H9 (cell line): ENCODE results near the gene MAP3K21. TPM values are rescaled to one million over a fixed set of nuclear protein-coding genes. Genes with fewer than 3 reads are reported as not detected.

ENCODE experiments used
- DNase-seq: peaks from one replicate; pipeline ENCODE4 v3.0.0-alpha.2; 2017
- H2AFZ ChIP-seq: one replicate; pipeline ENCODE4 v1.6.1; 2013; ENCODE audit warnings: mild to moderate bottlenecking, low read length, control low read depth, moderate library complexity
- H2AK5ac ChIP-seq: 2 replicates; pipeline ENCODE4 v1.6.1; 2013; ENCODE audit warnings: low read length, control low read depth, mixed read lengths; ENCODE audit not compliant: insufficient read length
- H2BK120ac ChIP-seq: one replicate; pipeline ENCODE4 v1.6.1; 2013; ENCODE audit warnings: low read depth, mild to moderate bottlenecking, low read length, control low read depth, inconsistent platforms; ENCODE audit not compliant: poor library complexity, severe bottlenecking
- H2BK12ac ChIP-seq: 2 replicates; pipeline ENCODE4 v1.6.1; 2013; ENCODE audit warnings: low read length, control low read depth, mixed read lengths, low read depth; ENCODE audit not compliant: insufficient read length
- H2BK15ac ChIP-seq: 2 replicates; pipeline ENCODE4 v1.6.1; 2013; ENCODE audit warnings: low read depth, low read length, control low read depth
- H2BK20ac ChIP-seq: one replicate; pipeline ENCODE4 v1.6.1; 2013; ENCODE audit warnings: low read depth, mild to moderate bottlenecking, low read length, control low read depth, inconsistent platforms; ENCODE audit not compliant: poor library complexity, severe bottlenecking
- H2BK5ac ChIP-seq: 2 replicates; pipeline ENCODE4 v1.6.1; 2013; ENCODE audit warnings: low read length, control low read depth, mixed read lengths; ENCODE audit not compliant: insufficient read length
- H3K14ac ChIP-seq: 2 replicates; pipeline ENCODE4 v1.6.1; 2013; ENCODE audit warnings: low read length, control low read depth; ENCODE audit not compliant: insufficient read depth
- H3K18ac ChIP-seq: 2 replicates; pipeline ENCODE4 v1.6.1; 2013; ENCODE audit warnings: low read depth, mild to moderate bottlenecking, mixed read lengths, low read length, control low read depth; ENCODE audit not compliant: insufficient read length
- H3K23ac ChIP-seq: 2 replicates; pipeline ENCODE4 v1.6.1; 2013; ENCODE audit warnings: low read length, control low read depth, mixed read lengths, low read depth; ENCODE audit not compliant: insufficient read length
- H3K23me2 ChIP-seq: 2 replicates; pipeline ENCODE4 v1.6.1; 2013; ENCODE audit warnings: low read depth, mild to moderate bottlenecking, mixed read lengths, low read length, control low read depth; ENCODE audit not compliant: insufficient read length, poor library complexity, severe bottlenecking
- H3K27ac ChIP-seq: 2 replicates; pipeline ENCODE4 v1.5.1; 2013; ENCODE audit warnings: low read length, control low read depth, mixed read lengths, low read depth; ENCODE audit not compliant: insufficient read length
- H3K27me3 ChIP-seq: 2 replicates; pipeline ENCODE4 v1.6.1; 2013; ENCODE audit warnings: low read length, control low read depth, inconsistent platforms; ENCODE audit not compliant: insufficient read depth
- H3K4ac ChIP-seq: 2 replicates; pipeline ENCODE4 v1.6.1; 2013; ENCODE audit warnings: low read depth, mild to moderate bottlenecking, control low read depth, inconsistent platforms, low read length, moderate library complexity
- H3K4me1 ChIP-seq: 2 replicates; pipeline ENCODE4 v1.6.1; 2013; ENCODE audit warnings: low read length, control low read depth, inconsistent platforms; ENCODE audit not compliant: insufficient read depth
- H3K4me2 ChIP-seq: 2 replicates; pipeline ENCODE4 v1.6.1; 2013; ENCODE audit warnings: low read length, control low read depth, mixed read lengths; ENCODE audit not compliant: insufficient read length, insufficient read depth
- H3K56ac ChIP-seq: 2 replicates; pipeline ENCODE4 v1.6.1; 2013; ENCODE audit warnings: low read depth, mild to moderate bottlenecking, mixed read lengths, low read length, control low read depth; ENCODE audit not compliant: insufficient read length
- H3K79me1 ChIP-seq: 2 replicates; pipeline ENCODE4 v1.6.1; 2013; ENCODE audit warnings: low read depth, mild to moderate bottlenecking, moderate library complexity, low read length, control low read depth, inconsistent platforms; ENCODE audit not compliant: insufficient read depth, poor library complexity, severe bottlenecking
- H3K79me2 ChIP-seq: 2 replicates; pipeline ENCODE4 v1.6.1; 2013; ENCODE audit warnings: low read length, control low read depth, inconsistent platforms; ENCODE audit not compliant: insufficient read depth
- H3K9ac ChIP-seq: 2 replicates; pipeline ENCODE4 v1.6.1; 2013; ENCODE audit warnings: low read length, control low read depth, mixed read lengths; ENCODE audit not compliant: insufficient read length; ENCODE audit errors: extremely low read depth
- H3K9me3 ChIP-seq: one replicate; pipeline ENCODE4 v1.6.1; 2013; ENCODE audit warnings: low read depth, low read length, inconsistent platforms; ENCODE audit not compliant: control insufficient read depth
- H3T11ph ChIP-seq: one replicate; pipeline ENCODE4 v1.6.1; 2013; ENCODE audit warnings: mild to moderate bottlenecking, low read length, control low read depth, inconsistent platforms
- H4K20me1 ChIP-seq: one replicate; pipeline ENCODE4 v1.6.1; 2013; ENCODE audit not compliant: control insufficient read depth, insufficient read length, insufficient read depth
- H4K5ac ChIP-seq: 2 replicates; pipeline ENCODE4 v1.6.1; 2013; ENCODE audit warnings: low read depth, mild to moderate bottlenecking, mixed read lengths, low read length, control low read depth; ENCODE audit not compliant: insufficient read length
- H4K8ac ChIP-seq: replicated peaks from 2 replicates; pipeline ENCODE4 v1.6.1; 2013; ENCODE audit warnings: low read length, control low read depth, mixed read lengths, low read depth; ENCODE audit not compliant: insufficient read length
- H4K91ac ChIP-seq: 2 replicates; pipeline ENCODE4 v1.6.1; 2013; ENCODE audit warnings: low read depth, mild to moderate bottlenecking, moderate library complexity, mixed read lengths, low read length, control low read depth; ENCODE audit not compliant: insufficient read length
- H3K27ac Mint-ChIP-seq, 3 experiments: 2 replicates in 2 of 3; 3 replicates in 1 of 3; pipeline ENCODE4 v1.8.0; 2020 to 2021; ENCODE audit warnings: mixed read lengths in 3 of 3, mild to moderate bottlenecking in 1 of 3, moderate library complexity in 1 of 3
- H3K27me3 Mint-ChIP-seq: 2 replicates; pipeline ENCODE4 v1.8.0; 2021; ENCODE audit warnings: low read depth, mild to moderate bottlenecking, moderate library complexity, mixed read lengths
- H3K36me3 Mint-ChIP-seq, 3 experiments: 2 replicates in 2 of 3; 3 replicates in 1 of 3; pipeline ENCODE4 v1.8.0; 2020 to 2021; ENCODE audit warnings: low read depth in 3 of 3, mixed read lengths in 3 of 3; ENCODE audit not compliant: insufficient read depth in 1 of 3
- H3K4me1 Mint-ChIP-seq, 2 experiments: 2 replicates each; pipeline ENCODE4 v1.8.0; 2020; ENCODE audit warnings: mixed read lengths in 2 of 2
- H3K4me3 Mint-ChIP-seq, 2 experiments: 2 replicates in 1 of 2; 3 replicates in 1 of 2; pipeline ENCODE4 v1.8.0; 2020 to 2021; ENCODE audit warnings: mild to moderate bottlenecking in 2 of 2, mixed read lengths in 2 of 2, moderate library complexity in 1 of 2
- H3K9me3 Mint-ChIP-seq, 2 experiments: 2 replicates in 1 of 2; 3 replicates in 1 of 2; pipeline ENCODE4 v1.8.0; 2020; ENCODE audit warnings: mild to moderate bottlenecking in 2 of 2, mixed read lengths in 2 of 2, moderate library complexity in 1 of 2
- CTCF ChIP-seq: fragments of 200-600 bp; sonication (generic); conservative IDR thresholded peaks from 3 replicates; pipeline ENCODE4 v1.8.0; 2021; ENCODE audit warnings: antibody characterized with exemption, mild to moderate bottlenecking
- WGBS: extraction: QIAGEN DNeasy Blood & Tissue Kit; methylation state at CpG from one replicate; pipeline ENCODE4 v1.1.7; 2013; ENCODE audit warnings: missing lambda C conversion rate, low lambda C conversion rate, mixed read lengths; ENCODE audit not compliant: insufficient read length; ENCODE audit errors: extremely low coverage; 5-methylcytosine and 5-hydroxymethylcytosine counted together
- total RNA-seq: library from RNA; stranded (reverse); gene quantifications from 2 replicates; pipeline ENCODE4 v1.2.1, GENCODE V29; 2021

MAP3K21 gene
- total RNA-seq, 1 experiment from 2014 or later, result 11.7 TPM

- Histone ChIP-seq H3K27ac (no peak overlapping the region), H3K9me3 (no peaks in the 10 kb centered on the region), H3K27me3 (no peaks in the 10 kb centered on the region), H2AK5ac (no peak overlapping the region), H2BK20ac (no peak overlapping the region), H3K79me1 (no peaks in the 10 kb centered on the region), H3K14ac (no peak overlapping the region), H3T11ph (no peak overlapping the region), H2BK12ac (no peak overlapping the region), H4K5ac (no peak overlapping the region), H3K56ac (no peak overlapping the region), H3K4ac (no peak overlapping the region), H2BK120ac (no peak overlapping the region), H4K8ac (no peak overlapping the region), H2BK5ac (no peak overlapping the region), H3K23ac (no peak overlapping the region), H3K18ac (no peak overlapping the region), H3K79me2 (peaks cover 21% of the 10 kb centered on the region; the same call in 1 of the 2 replicates), H4K91ac (no peak overlapping the region), H4K20me1 (peaks cover 4% of the 10 kb centered on the region), H3K23me2 (no peaks in the 10 kb centered on the region), H3K9ac (no peak overlapping the region), H3K4me1 (peaks cover 6% of the 10 kb centered on the region; the same call in 1 of the 2 replicates), H2AFZ (no peak overlapping the region), H2BK15ac (no peak overlapping the region), H3K4me2 (no peak overlapping the region)
- no peak overlapping the region for H3K4me3 Mint-ChIP-seq
- H3K27ac Mint-ChIP-seq, result no peak overlapping the region
- peaks cover 35 to 40% of the 10 kb centered on the region in 2 experiments for H3K4me1 Mint-ChIP-seq
- WGBS, result no CpG with 5 or more reads among the region's 5 CpGs
- TF ChIP-seq CTCF, result no peak
- no peaks in the 10 kb centered on the region for H3K9me3 Mint-ChIP-seq
- no peak for DNase-seq
- H3K36me3 Mint-ChIP-seq, result no peaks in the 10 kb centered on the region; a peak in 2 of 7 replicates
- no peaks in the 10 kb centered on the region for H3K27me3 Mint-ChIP-seq
These were observed 9.3 kb downstream of the MAP3K21 start for GRCh38 chr1:233336554-233337456.
